Uterus (tissue), 4 donors: ENCODE measurements around the gene GK2. TPM values are rescaled to one million over a fixed set of nuclear protein-coding genes. Genes with fewer than 3 reads are reported as not detected.

Experiments used
- DNase-seq, 2 donors: peaks; one replicate each; pipeline ENCODE4 v3.0.0-alpha.2; 2019 to 2020
- H3K27ac ChIP-seq, 2 donors: fragments of 200-600 bp; sonication (generic); 1 replicate in 1 of 2; 2 replicates in 1 of 2; pipeline ENCODE4 v1.5.1; 2016 to 2018
- H3K27me3 ChIP-seq, 2 donors: fragments of 200-600 bp; sonication (generic); one replicate each; pipeline ENCODE4 v1.5.1; 2018 to 2019; ENCODE audit warnings: control low read depth in 1 of 2
- H3K36me3 ChIP-seq, 2 donors: fragments of 200-600 bp; sonication (generic); one replicate each; pipeline ENCODE4 v1.5.1; 2019; ENCODE audit warnings: control low read depth in 1 of 2
- H3K4me1 ChIP-seq, 2 donors: fragments of 200-600 bp; sonication (generic); one replicate each; pipeline ENCODE4 v1.5.1; 2018 to 2019; ENCODE audit warnings: control low read depth in 1 of 2
- H3K4me3 ChIP-seq, 2 donors: fragments of 200-600 bp; sonication (generic); 1 replicate in 1 of 2; 2 replicates in 1 of 2; pipeline ENCODE4 v1.5.1; 2018 to 2019; ENCODE audit warnings: mild to moderate bottlenecking in 1 of 2
- H3K9me3 ChIP-seq, 2 donors: fragments of 200-600 bp; sonication (generic); one replicate each; pipeline ENCODE4 v1.5.1; 2019; ENCODE audit warnings: control low read depth in 1 of 2
- CTCF ChIP-seq, 4 experiments: fragments of 200-600 bp in 2 of 4; fragments of 450-650 bp in 2 of 4; sonication (generic) in 2 of 4; IDR thresholded peaks; one replicate each; pipeline ENCODE4 v1.5.1; 2016 to 2019; ENCODE audit warnings: antibody characterized with exemption in 4 of 4, mild to moderate bottlenecking in 2 of 4, moderate library complexity in 1 of 4
- POLR2A ChIP-seq, 2 donors: fragments of 450-650 bp; IDR thresholded peaks; one replicate each; pipeline ENCODE4 v1.6.1; 2016; ENCODE audit warnings: antibody characterized with exemption in 2 of 2, mild to moderate bottlenecking in 1 of 2, moderate library complexity in 1 of 2
- intact Hi-C: fragments of 100-400 bp; cut with DNase I; formaldehyde crosslinking; loops from one replicate; pipeline ENCODE4 v1.15.1; 2023; ENCODE audit warnings: low total_unique reads
- total RNA-seq, 4 donors: library from RNA; depleted of rRNA in 3 of 4; stranded (reverse); fragments of >200 nt in 3 of 4; gene quantifications; one replicate each; pipeline versions ENCODE4 v1.1.0 to v1.2.4, GENCODE V29; 2014 to 2023
- donor health status: DM: yes; HTN: yes; CAD: no.

Gene GK2
- total RNA-seq, 4 donors from 2014 or later: not detected

GRCh38 chr4:79370026-79370425, 38.0 kb downstream of the GK2 start:
- Histone ChIP-seq H3K4me1 (no peaks in the 10 kb centered on the region), H3K27ac (no peak overlapping the region), H3K36me3 (no peaks in the 10 kb centered on the region), H3K9me3 (no peaks in the 10 kb centered on the region), H3K27me3 (no peaks in the 10 kb centered on the region), H3K4me3 (no peak overlapping the region)
- intact Hi-C loops: no loop called here
- TF ChIP-seq POLR2A (IDR thresholded peaks at IDR 0.05): no peak
- TF ChIP-seq CTCF (IDR thresholded peaks at IDR 0.05): no peak
- DNase-seq: no peak

- Histone ChIP-seq H3K4me1 (no peaks in the 10 kb centered on the region), H3K36me3 (no peaks in the 10 kb centered on the region), H3K4me3 (no peak overlapping the region), H3K27ac (no peak overlapping the region), H3K9me3 (no peaks in the 10 kb centered on the region), H3K27me3 (no peaks in the 10 kb centered on the region)
- TF ChIP-seq POLR2A (IDR thresholded peaks at IDR 0.05) (no peak), CTCF (IDR thresholded peaks at IDR 0.05) (no peak)
- no peak for DNase-seq
- intact Hi-C loops: no loop called here
Observed at GRCh38 chr4:79367096-79367495, 40.9 kb downstream of the GK2 start.

- TF ChIP-seq CTCF (IDR thresholded peaks at IDR 0.05): no peak
- TF ChIP-seq POLR2A (IDR thresholded peaks at IDR 0.05): no peak
- Histone ChIP-seq H3K9me3 (no peaks in the 10 kb centered on the region), H3K4me1 (no peaks in the 10 kb centered on the region), H3K4me3 (no peak overlapping the region), H3K27me3 (no peaks in the 10 kb centered on the region), H3K36me3 (no peaks in the 10 kb centered on the region), H3K27ac (no peak overlapping the region)
- DNase-seq: no peak
- intact Hi-C loops: no loop called here
Observed at GRCh38 chr4:79366422-79366821, 41.6 kb downstream of the GK2 start.

- no peak overlapping the region for H3K27ac ChIP-seq
- intact Hi-C loops: no loop called here
- DNase-seq: no peak
Observed at GRCh38 chr4:79364061-79364460, 44.0 kb downstream of the GK2 start.

GRCh38 chr4:79362626-79363025, 45.4 kb downstream of the GK2 start:
- no peaks in the 10 kb centered on the region for H3K36me3 ChIP-seq
- no peak for DNase-seq
- H3K9me3 ChIP-seq: no peaks in the 10 kb centered on the region
- intact Hi-C loops: no loop called here
- H3K4me3 ChIP-seq: no peak overlapping the region
- no peaks in the 10 kb centered on the region for H3K4me1 ChIP-seq
- H3K27me3 ChIP-seq: no peaks in the 10 kb centered on the region
- no peak overlapping the region for H3K27ac ChIP-seq
- TF ChIP-seq CTCF (IDR thresholded peaks at IDR 0.05) (no peak), POLR2A (IDR thresholded peaks at IDR 0.05) (no peak)

More at GRCh38 chr4:79364061-79364460, 44.0 kb downstream of the GK2 start:
- H3K36me3 ChIP-seq: no peaks in the 10 kb centered on the region
- TF ChIP-seq CTCF (IDR thresholded peaks at IDR 0.05) (no peak), POLR2A (IDR thresholded peaks at IDR 0.05) (no peak)
- H3K4me1 ChIP-seq: no peaks in the 10 kb centered on the region
- no peaks in the 10 kb centered on the region for H3K27me3 ChIP-seq
- H3K4me3 ChIP-seq: no peak overlapping the region
- H3K9me3 ChIP-seq: no peaks in the 10 kb centered on the region
